ENCODE data around the gene SUPT3H. TPM values are rescaled to one million over a fixed set of nuclear protein-coding genes. Genes with fewer than 3 reads are reported as not detected.

SUPT3H gene
- total and polyA plus RNA-seq, 2 of the 8 experiments (the other 6 are each of a cell fraction or from before 2014, with no cell fraction given), result 18.8 to 23.0 TPM

- TF ChIP-seq ZNF274 (IDR thresholded peaks at IDR 0.05; ENCODE audit: borderline replicate concordance, extremely low read depth, low read length) (no peak), KDM1A (IDR thresholded peaks at IDR 0.05; ENCODE audit: borderline replicate concordance, low read length) (no peak), CBX5 (IDR thresholded peaks at IDR 0.05; ENCODE audit: low read depth, low read length) (no peak), SRF (IDR thresholded peaks at IDR 0.05; ENCODE audit: low read depth, low read length) (no peak), CEBPB (IDR thresholded peaks at IDR 0.05; ENCODE audit: low read depth, low read length) (no peak), E2F6 (IDR thresholded peaks at IDR 0.05) (peak; percentile 47), SP4 (IDR thresholded peaks at IDR 0.05; ENCODE audit: low read length) (0 out of 2 replicates have a peak, but pooled peaks have one; percentile 22), JUND (IDR thresholded peaks at IDR 0.05; ENCODE audit: low read length) (no peak), POLR2AphosphoS5 (IDR thresholded peaks at IDR 0.05; ENCODE audit: low read depth, low read length) (no peak), RBBP5 (IDR thresholded peaks at IDR 0.05; ENCODE audit: borderline replicate concordance, low read depth, low read length) (peak; percentile 86; the same call in 1 of the 2 replicates), RXRA (IDR thresholded peaks at IDR 0.05; ENCODE audit: insufficient read depth, low read depth, low read length) (no peak), YY1 (IDR thresholded peaks at IDR 0.05; ENCODE audit: low read depth, low read length) (0 out of 2 replicates have a peak, but pooled peaks have one; percentile 2), RNF2 (IDR thresholded peaks at IDR 0.05; ENCODE audit: borderline replicate concordance, low read depth, low read length, missing control alignments, poor library complexity, severe bottlenecking) (peak; percentile 39), EGR1 (IDR thresholded peaks at IDR 0.05; ENCODE audit: borderline replicate concordance, low read depth, low read length) (peak; percentile 51; the same call in 1 of the 2 replicates)
Observed at GRCh38 chr6:45423111-45423823, 45.5 kb upstream of the SUPT3H start (continued).
